Left forelimb (tissue), 1 donor: ENCODE results near the gene OR10A4.
"Not testable (repeated sequence)": the region's sequence is repeated elsewhere in the genome, so short reads cannot be mapped to it uniquely, and the experiment has no call there.

Source experiments
- DNase-seq: peaks from one replicate; pipeline ENCODE4 v3.0.0-alpha.2; 2018; ENCODE audit warnings: low spot score

OR10A4 gene, protein sequence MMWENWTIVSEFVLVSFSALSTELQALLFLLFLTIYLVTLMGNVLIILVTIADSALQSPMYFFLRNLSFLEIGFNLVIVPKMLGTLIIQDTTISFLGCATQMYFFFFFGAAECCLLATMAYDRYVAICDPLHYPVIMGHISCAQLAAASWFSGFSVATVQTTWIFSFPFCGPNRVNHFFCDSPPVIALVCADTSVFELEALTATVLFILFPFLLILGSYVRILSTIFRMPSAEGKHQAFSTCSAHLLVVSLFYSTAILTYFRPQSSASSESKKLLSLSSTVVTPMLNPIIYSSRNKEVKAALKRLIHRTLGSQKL

DNA sequence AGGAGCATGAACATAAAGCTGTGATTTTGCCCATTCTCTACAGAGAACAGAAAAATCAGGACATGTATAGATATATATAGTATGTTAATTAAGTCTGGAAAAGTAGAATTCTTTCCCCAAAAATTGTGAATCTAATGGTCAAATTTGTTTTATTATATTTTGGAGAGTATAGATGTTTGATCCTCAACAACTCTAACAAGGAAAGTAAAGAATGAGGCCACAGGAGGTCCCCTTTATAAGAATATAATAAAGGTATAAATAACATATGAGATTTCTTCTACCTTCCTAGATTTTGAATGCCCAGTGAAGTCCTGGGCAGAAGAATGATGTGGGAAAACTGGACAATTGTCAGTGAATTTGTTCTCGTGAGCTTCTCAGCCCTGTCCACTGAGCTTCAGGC, at the start of gene OR10A4:
OR10A4 (plus strand) TSS at position 301 of the 400 bp plus-strand sequence; CDS start at position 324, 23 bp downstream.
- no peak for DNase-seq

DNA sequence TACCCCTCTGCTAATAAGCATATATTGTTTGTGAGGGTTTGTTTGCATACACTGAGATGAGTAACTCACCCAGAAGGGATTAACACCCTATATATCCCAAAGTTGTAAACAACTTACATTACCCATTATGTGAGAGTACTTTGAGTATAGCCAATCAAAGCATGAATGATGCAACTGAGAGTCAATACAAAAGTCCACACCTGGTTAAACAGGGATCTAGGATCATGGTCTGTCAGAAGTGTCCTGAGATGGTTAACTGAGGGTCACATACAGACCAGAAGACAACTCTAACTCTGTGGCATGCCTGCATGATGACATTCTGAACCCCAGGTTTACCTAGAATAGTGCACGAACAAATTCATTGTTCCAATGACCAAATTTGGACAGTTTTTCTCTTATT, 48.3 kb upstream of the OR10A4 start:
- no peak for DNase-seq

DNA sequence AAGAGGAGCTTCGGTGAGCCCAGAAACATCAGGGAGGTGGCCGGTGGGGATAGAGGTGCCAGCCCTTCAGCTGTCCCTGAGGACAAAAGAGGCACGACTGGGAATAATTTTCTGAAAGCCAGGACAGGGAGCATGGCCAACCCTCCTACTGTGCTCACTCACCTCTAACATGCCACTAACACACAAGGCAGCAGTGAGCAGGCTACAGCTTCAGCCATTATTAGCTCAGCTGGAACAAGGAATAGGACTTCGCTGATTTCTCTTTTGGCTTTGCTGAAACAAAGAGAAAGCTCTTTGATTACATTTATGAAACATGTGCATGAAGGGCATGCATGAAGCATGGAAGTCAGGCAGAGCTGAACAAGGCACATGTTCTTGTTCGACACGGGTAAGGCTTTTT, 43.1 kb upstream of the OR10A4 start:
- no peak for DNase-seq

DNA sequence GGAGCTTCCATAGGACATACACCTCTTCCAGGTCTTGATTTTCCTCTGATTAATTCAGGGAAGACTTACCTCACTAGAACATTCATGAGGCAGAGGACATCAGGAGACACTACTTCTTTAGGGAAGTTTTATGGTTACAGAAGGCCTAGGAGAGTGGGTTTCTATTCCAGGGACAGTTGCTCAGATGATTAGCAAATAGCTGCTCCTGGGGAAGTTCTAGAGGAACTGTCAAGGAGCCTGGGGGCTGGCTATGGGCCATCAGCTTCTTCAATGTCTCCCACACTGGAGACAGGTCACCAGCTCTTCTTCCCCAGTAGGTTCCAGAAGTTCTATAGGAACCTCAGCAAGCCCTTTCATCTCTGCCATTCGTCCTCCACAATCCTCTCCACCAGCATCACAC, 42.4 kb upstream of the OR10A4 start:
- DNase-seq, result no peak

DNA sequence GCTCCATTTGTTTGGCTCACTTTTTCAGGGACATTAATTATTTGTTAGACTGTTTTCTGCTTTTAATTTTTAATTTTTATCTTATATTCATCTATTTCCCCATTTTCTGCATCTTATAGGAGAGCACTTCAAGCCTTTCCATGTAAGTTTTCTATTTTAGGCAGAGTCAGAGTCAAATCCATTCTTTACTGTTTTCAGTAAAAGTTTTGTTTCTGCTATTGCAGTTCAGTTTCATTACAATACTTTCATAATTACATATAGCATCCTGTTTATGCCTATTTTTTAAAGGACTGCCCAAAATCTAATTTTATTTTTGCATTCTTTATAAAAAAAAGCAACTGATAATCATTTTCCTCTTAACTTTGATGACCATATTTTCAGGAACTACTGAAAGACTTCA, 34.7 kb upstream of the OR10A4 start:
- DNase-seq, result no peak

DNA sequence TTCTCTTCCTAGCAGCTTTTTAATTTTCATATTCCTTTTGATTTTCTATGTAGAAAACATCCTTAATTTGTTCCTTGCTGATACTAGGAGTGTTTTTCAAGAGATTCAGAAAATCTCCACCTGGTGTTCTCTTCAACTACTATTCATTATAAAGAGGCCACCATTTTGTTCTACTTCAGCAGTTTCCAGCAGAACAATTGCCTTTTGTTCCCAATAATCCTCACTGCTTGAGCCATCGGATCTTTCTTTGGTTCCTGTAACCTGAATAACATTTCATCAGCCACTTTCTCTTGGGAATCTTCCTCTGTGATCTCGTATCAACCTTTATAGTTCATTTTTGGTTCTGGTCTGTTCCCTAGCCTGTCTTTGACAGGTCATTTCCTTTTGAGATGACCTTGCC, 32.8 kb upstream of the OR10A4 start:
- DNase-seq, result no peak

DNA sequence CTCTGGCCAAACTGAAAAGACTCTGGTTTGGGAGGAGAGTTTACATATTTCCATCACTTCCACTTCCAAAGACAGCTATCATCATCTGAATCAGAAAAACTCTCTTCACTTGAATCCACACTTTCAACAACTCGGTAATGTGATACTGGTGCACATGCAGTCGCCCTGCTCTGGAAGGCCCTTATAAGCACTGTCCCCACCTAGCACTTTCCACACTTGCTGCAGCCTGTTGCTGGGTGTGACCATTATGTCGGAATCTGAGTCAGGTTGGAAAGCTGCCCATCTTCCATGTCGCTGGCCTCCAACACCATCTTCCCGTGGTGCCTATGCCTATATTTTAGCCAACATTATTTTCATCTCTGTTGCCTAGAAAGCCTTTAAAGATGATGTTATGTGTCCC, 32.1 kb upstream of the OR10A4 start:
- DNase-seq, result no peak

DNA sequence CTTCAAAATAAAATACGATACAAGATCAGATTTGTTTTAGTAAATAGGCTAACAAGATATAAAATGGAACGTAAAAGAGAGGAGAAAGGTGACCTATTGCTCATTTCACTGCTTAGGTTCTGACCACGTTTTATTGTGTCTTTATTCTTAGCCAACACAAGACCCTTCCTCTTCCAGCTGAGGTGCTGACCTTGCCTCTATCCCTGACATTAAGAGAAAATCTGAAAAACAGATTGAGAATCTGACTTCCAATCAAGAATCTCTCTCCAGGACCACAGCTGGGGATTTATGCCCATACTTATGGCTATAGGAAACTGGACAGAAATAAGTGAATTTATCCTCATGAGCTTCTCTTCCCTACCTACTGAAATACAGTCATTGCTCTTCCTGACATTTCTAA, 31.0 kb upstream of the OR10A4 start, which contains the start of gene OR10A5:
OR10A5 (plus strand) TSS at position 301 of the 400 bp plus-strand sequence; CDS start at position 301, 0 bp downstream.
- no peak for DNase-seq

DNA sequence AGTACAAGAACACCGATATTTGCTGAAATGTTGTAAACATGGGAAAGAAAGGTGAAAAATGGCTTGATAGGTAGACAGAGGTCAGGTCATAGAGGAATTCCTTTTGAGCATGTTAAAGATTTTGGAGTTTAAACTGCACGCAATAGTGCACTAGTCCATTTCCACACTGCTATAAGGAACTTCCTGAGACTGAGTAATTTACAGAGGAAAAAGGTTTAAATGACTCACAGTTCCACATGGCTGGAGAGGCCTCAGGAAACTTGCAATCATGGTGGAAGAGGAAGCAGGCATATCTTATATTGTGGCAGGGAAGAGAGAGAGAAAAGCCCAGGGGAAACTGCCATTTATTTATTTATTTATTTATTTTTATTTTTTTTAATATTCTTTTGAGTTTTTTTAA, 25.9 kb upstream of the OR10A4 start:
- DNase-seq, result no peak

DNA sequence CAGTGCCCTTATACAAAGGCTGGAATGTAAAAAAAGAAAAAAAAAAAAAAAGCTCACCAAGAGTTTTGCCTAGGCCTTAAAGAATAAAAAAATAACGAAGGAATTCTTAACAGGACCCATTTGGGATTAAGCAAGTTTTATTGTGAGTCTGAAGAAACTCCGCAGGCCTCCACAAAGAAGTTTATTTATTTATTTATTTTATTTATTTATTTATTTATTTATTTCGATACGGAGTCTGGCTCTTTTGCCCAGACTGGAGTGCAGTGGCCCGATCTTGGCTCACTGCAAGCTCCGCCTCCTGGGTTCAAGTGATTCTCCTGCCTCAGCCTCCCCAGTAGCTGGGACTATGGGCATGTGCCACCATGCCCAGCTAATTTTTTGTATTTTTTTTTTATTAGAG, 21.6 kb upstream of the OR10A4 start:
- not testable (repeated sequence) for DNase-seq

DNA sequence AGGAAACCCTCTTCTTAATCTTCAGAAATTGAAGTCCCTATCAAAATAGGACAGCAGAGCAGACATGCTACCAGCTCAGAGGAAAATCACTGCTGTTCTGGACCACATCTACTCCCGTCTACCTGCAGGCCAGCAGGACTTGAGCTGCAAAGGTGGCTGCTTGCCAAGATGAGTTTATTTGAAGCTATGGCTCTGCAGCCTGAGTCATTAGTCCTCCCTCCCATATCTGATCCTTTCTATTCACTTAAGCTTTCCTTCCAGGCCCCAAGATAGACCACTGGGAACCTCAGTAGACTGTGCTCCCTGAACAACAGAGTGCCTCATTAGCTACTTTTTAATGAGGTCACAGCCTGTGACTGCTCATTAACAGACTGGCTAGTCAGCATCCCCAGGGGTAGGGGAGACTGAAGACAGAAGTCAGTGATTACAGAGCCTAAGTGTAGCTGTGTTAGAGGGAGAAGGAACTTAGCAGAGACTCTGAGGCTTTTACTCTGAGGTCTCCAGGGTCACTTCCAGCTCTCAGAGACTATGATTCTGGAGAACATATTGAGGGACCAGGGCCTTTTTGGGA, 20.4 kb upstream of the OR10A4 start:
- DNase-seq, result no peak

DNA sequence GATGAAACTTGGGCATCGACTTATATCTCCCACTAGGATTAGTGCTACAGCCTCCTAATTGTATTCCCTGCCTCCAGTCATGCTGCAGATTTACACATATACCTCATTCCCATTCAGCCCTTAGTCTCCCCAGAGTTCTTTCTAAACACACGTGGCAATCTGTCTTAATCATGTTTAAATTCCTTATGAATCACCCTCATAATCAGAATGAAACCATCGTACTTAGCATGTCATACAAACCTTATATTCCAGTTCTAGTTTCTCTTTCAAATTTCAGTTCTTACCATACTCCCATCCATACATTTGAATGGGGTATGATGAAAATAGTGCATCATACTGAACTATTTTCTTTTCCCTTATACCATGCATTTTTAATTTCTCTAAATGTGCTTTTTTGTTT, 19.6 kb upstream of the OR10A4 start:
- no peak for DNase-seq

DNA sequence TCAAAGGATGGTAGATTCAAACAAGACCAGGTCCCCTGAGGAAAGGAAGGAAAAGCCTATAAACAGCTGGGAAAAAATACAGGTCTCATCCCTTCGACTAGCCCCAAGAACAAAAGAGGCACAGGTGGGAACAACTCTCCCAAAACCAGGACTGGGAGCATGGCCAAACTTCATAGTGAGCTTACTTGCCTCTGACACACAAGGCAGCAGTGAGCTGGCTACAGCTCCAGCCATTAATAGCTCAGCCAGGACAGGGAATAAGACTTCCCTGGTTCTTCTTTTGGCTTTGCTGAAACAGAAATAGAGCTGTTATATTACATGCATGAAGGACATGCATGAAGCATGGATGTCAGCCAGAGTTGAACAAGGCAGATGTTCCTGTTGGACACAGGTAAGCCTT, 13.5 kb upstream of the OR10A4 start, which contains the start of gene OR10A2:
OR10A2 (plus strand) TSS at position 97 of the 400 bp plus-strand sequence. CDS start 6,698 bp downstream, outside the sequence.
- DNase-seq, result no peak

DNA sequence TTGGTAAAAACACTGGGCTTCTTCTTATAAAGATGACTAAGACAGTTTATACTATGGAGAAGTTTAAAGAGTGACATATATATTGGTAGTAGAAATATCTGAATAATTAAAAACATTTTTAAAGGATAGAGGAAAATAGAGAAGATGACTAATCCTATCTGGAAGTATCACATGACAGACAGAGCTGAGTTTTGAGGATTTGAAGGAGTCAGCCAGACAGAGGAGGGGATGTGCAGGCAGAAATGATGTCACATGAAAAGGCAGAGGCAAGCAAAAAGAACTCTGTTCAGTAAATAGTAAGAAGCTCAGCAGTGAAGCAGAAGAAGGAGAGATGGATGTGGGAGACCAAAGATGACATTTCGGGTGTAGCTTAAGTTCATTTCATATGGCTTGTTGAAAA, 12.0 kb upstream of the OR10A4 start:
- DNase-seq, result no peak

DNA sequence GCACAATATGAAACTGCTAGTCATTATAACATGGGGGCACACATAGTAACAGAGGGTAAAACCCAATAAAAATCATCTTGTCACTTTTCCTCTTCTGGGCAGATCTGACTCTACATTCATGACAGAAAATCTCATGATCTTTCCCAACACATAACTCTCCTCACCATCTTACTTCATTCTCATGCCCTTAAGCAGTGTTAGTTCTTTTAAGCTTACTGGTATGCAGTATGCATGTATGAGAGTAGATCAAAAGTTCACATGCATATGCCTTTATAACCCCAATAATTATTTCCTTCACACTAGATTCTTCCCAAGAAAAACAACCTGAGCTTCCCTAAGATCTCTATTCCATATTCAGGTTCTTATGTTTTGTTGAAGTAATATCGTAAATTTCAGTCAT, 5.1 kb upstream of the OR10A4 start:
- DNase-seq, result no peak

DNA sequence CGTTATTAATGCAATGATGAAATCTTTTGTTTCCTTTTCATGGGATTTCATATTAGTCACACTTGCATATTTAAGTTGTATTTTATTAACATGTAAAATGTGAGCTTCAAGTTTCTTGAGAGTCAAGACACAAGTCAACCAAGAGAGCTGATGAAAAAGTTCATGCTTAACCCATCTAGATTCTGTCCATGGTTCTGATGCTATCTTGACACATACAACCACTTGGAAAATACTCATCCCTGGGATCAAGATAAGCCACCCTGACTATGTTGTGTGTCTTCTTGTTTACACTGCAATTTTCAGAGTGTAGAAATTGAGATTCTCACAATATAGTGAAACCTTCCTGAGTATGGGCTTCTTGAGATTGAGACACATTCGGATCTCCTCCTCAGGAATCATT, 664 bp upstream of the OR10A4 start:
- DNase-seq, result no peak

DNA sequence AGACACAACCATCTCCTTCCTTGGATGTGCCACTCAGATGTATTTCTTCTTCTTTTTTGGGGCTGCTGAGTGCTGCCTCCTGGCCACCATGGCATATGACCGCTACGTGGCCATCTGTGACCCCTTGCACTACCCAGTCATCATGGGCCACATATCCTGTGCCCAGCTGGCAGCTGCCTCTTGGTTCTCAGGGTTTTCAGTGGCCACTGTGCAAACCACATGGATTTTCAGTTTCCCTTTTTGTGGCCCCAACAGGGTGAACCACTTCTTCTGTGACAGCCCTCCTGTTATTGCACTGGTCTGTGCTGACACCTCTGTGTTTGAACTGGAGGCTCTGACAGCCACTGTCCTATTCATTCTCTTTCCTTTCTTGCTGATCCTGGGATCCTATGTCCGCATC, 489 bp downstream of the OR10A4 start:
- no peak for DNase-seq

DNA sequence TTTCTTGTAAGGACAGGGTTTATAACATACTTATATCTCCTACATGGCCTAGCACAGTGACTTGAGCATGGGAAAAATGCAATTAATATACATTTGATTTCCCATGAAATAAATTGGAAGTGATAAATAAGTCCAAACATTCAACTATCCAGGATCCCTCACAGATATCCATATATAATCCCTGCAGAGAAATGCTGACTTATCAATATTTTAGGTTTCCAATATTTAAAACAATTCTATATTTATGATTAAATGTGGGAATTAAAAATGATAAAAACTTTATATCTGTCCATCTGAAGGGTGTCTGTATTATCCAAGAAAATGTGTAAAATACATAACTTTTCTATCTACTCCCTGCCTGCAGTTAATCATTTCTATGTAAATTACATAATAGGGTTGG, 6.3 kb downstream of the OR10A4 start:
- no peak for DNase-seq

DNA sequence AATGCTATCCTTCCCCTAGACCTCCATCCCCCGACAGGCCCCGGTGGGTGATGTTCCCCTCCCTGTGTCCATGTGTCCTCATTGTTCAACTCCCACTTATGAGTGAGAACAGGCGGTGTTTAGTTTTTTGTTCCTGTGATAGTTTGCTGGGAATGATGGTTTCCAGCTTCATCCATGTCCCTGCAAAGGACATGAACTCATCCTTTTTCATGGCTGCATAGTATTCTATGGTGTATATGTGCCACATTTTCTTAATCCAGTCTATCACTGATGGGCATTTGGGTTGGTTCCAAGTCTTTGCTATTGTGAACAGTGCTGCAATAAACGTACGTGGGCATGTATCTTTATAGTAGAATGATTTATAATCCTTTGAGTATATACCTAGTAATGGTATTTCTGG, 11.3 kb downstream of the OR10A4 start:
- not testable (repeated sequence) for DNase-seq

DNA sequence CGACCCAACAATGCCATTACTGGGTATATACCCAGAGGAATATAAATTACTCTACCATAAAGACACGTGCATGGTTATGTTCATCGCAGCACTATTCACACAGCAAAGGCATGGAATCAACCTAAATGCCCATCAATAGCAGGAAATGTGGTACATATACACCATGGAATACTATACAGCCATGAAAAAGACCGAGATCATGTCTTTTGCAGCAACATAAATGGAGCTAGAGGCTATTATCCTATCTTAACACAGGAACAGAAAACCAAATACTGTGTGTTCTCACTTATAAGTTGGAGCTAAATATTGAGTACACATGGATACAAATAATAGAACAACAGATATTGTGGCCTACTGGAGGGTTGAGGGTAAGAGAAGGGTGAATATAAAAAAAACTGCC, 12.4 kb downstream of the OR10A4 start:
- no peak for DNase-seq

DNA sequence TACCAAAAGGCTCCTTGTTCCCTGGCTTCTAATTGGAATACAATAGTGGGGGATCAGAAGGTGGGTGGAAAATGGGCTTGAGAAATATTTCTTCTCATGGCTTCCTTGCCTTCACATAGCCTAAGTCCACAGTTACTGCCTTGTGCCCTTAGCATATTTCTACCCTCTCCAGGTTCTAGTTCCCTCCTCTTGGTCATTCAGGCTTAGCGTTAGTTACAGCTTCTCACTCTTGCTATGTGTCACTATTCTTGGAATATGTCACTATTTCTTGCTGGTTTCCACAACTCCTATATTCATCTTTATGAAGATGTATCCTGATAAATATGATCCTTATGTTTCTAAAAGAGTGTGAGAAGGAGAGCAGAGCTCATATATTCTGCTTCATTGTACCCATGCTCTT, 13.4 kb downstream of the OR10A4 start:
- no peak for DNase-seq

DNA sequence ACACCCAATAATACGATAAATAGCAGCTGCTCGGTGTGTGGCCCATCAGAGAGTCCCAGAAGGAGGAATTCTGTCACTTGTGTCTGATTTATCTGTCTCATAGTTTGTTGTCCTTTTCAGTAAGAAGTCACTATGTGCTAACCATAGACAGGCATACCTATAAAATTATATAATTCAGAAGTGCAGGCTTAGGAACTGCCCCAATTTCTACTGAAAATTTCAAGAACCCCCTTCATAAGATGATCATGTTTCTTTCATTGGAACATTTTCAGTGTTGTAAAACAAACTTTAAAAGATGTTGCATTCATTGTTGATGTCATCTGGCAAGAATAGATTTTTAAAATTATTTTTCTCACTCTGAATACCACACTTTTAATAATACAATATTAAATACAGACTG, 16.0 kb downstream of the OR10A4 start, which contains the start of gene OR2D2:
OR2D2 (minus strand) TSS at position 101 of the 400 bp plus-strand sequence; CDS start at position 101, 0 bp downstream.
- no peak for DNase-seq

DNA sequence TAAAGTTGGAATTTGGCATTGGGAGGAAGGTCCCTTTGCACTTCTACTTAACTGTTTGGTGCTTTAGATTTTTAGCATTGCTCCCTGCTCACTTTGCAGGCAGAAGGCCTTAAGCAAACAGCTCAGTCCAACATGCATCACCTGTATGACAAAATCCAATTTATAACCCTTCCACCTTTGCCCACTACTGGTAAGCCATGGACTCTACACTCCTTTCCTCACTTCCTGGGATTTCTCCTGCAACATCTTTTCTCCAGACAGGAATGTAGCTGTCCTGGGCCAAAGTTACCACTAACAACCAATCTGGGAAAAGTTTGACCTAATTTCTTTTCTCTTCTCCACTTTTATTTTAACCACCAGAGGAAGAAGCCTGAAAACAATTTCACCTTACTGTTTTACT, 17.7 kb downstream of the OR10A4 start:
- DNase-seq, result no peak

DNA sequence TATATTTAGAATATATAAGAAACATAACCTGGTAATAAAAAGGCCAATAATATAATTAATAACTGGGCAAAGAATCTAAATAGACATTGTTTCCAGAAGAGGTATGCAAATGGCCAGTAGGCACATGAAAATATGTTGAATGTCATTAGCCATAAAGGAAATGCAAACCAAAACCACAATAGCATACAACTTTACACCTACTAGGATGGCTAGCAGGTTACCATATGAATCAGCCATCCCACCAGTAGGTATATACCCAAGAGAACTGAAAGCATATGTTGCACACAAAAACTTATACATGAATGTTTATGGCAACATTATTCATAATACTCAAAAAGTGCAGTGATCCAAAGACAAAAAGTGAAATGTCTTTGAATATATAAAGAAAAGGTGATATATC, 18.6 kb downstream of the OR10A4 start:
- DNase-seq, result no peak
